Omental fat pad (tissue), 4 donors: ENCODE results near the gene RAB26. TPM values are rescaled to one million over a fixed set of nuclear protein-coding genes. Genes with fewer than 3 reads are reported as not detected.

Experiments used
- ATAC-seq: fragments of 150-250 bp; one replicate; pipeline ENCODE4 v1.9.1; 2016; ENCODE audit warnings: mild to moderate bottlenecking, moderate library complexity; ENCODE audit not compliant: low FRiP score
- DNase-seq: peaks from one replicate; pipeline ENCODE4 v3.0.0-alpha.2; 2019; ENCODE audit warnings: low spot score
- total RNA-seq, 4 donors: library from RNA; depleted of rRNA; stranded (reverse); fragments of >200 nt; gene quantifications; one replicate each; pipeline ENCODE4 v1.1.0, GENCODE V29; 2016
- TF ChIP-seq, protein P1 (sequence below), 3 donors: fragments of 450-650 bp; IDR thresholded peaks; one replicate each; pipeline ENCODE4 v1.5.1; 2016 to 2017; ENCODE audit warnings: antibody characterized with exemption in 3 of 3, mild to moderate bottlenecking in 3 of 3, moderate library complexity in 2 of 3

The RAB26 gene
- total RNA-seq, 4 donors from 2014 or later: 0.19 to 2.0 (median 1.1) TPM; not detected in 1

- TF ChIP-seq, protein P1, sequence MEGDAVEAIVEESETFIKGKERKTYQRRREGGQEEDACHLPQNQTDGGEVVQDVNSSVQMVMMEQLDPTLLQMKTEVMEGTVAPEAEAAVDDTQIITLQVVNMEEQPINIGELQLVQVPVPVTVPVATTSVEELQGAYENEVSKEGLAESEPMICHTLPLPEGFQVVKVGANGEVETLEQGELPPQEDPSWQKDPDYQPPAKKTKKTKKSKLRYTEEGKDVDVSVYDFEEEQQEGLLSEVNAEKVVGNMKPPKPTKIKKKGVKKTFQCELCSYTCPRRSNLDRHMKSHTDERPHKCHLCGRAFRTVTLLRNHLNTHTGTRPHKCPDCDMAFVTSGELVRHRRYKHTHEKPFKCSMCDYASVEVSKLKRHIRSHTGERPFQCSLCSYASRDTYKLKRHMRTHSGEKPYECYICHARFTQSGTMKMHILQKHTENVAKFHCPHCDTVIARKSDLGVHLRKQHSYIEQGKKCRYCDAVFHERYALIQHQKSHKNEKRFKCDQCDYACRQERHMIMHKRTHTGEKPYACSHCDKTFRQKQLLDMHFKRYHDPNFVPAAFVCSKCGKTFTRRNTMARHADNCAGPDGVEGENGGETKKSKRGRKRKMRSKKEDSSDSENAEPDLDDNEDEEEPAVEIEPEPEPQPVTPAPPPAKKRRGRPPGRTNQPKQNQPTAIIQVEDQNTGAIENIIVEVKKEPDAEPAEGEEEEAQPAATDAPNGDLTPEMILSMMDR (IDR thresholded peaks at IDR 0.05): no peak
- DNase-seq: no peak
- no peak for ATAC-seq
Observed at GRCh38 chr16:2145843-2146242, 2.6 kb upstream of the RAB26 start.

GRCh38 chr16:2147378-2147777 lies 1.0 kb upstream of the RAB26 start:
- TF ChIP-seq, protein P1 (IDR thresholded peaks at IDR 0.05): no peak
- DNase-seq (no peak), ATAC-seq (no peak)

DNA sequence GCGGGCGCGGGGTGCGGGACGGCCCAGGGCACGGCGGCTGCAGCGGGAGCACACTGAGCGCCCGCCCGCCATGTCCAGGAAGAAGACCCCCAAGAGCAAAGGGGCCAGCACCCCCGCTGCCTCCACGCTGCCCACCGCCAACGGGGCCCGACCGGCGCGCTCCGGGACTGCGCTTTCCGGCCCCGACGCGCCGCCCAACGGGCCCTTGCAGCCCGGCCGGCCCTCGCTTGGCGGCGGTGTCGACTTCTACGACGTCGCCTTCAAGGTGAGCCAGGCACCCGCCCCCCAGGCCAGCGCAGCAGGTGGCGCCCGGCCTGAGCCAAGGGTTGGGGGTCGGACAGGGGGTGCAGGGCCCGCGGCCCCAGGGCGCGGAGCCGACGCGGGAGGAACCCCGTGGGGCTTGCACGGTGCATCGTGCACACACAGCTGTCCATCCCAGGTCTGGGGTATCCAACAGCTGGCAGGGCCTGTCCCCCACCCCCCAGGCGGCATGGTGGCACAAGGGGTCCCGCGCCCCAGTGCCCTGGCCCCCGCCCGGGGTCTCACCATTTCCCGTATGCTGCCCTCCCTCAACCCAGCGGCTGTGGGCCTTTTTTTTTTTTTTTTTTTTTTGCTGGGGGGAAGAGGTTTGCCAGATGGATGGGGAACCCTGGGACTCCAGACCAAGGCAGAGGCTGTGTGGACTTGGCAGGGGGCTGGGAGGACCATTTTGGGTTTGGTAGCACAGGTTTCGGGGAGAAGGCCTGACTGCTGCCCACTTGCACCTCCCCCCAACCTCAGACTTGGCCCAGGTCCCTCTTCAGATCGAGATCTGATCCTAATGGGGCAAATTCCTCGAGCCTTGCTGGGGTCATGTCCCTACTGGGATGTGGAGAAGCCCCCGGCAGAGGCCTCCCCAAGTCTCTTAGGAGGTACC lies 547 bp downstream of the RAB26 start:
- TF ChIP-seq, protein P1 (IDR thresholded peaks at IDR 0.05): no peak
- DNase-seq: no peak
- no peak for ATAC-seq

DNA sequence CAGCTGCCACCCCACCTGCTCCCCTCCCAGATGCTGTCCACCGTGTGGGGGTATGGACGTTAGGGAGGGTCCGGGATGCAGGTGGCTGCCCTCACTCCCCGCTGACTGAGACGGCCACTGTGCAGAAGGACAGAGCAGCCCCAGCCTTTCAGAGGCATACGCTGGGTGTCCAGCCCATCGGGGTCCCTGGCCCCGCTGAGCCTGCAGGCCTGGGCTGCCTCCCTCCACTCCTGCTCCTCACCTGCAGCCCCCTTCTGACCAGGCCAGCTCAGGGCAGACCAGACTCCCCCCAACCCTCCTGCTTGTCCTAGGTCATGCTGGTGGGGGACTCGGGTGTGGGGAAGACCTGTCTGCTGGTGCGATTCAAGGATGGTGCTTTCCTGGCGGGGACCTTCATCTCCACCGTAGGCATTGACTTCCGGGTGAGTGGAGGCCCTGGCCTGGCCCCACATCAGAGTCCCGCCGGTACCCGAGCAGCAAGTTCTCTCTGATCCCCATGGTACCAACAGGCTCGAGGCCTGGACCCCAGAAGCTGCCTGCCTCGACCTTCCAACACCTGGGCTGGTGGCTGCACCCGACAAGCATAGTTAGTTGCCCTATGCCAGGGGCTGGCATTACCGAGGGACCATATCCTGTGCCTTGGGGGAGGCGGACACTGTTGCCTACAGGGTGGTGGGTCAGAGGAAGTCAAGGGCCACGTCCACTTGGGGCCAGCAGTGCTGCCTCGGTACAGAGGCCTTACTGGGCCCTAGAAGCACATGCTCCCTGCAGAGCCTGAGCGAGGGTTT lies 1.4 kb downstream of the RAB26 start:
- ATAC-seq (no peak), DNase-seq (no peak)
- TF ChIP-seq, protein P1 (IDR thresholded peaks at IDR 0.05): no peak

GRCh38 chr16:2150418-2151187 lies 2.2 kb downstream of the RAB26 start:
- DNase-seq (no peak), ATAC-seq (no peak)
- TF ChIP-seq, protein P1 (IDR thresholded peaks at IDR 0.05): no peak

GRCh38 chr16:2151188-2152091 lies 3.0 kb downstream of the RAB26 start:
- TF ChIP-seq, protein P1 (IDR thresholded peaks at IDR 0.05): no peak
- ATAC-seq: no peak
- no peak for DNase-seq
